ENCODE measurements around the gene HDHD5.

The HDHD5 gene

GRCh38 chr22:17114173-17114897 is 44.7 kb downstream of the HDHD5 start:
- no peak for TF ChIP-seq CTCF (IDR thresholded peaks at IDR 0.05; ENCODE audit: low read depth, low read length, missing control alignments)
- in situ Hi-C loops (cut with HindIII; ENCODE audit: low sequenced_read_pairs) = no loop called here
- DNase-seq (ENCODE audit: low read depth) = no peak
- H3K4me3 ChIP-seq (ENCODE audit: low read depth, low read length) = no peak overlapping the region

- in situ Hi-C loops (cut with HindIII; ENCODE audit: low sequenced_read_pairs) = no loop called here
- H3K4me3 ChIP-seq (ENCODE audit: low read depth, low read length) = no peak overlapping the region
- no peak for DNase-seq (ENCODE audit: low read depth)
- TF ChIP-seq CTCF (IDR thresholded peaks at IDR 0.05; ENCODE audit: low read depth, low read length, missing control alignments) = no peak
Measured at GRCh38 chr22:17113600-17113999, 45.5 kb downstream of the HDHD5 start.

GRCh38 chr22:17112491-17113042 is 46.5 kb downstream of the HDHD5 start:
- in situ Hi-C loops (cut with HindIII; ENCODE audit: low sequenced_read_pairs) = no loop called here
- H3K4me3 ChIP-seq (ENCODE audit: low read depth, low read length) = no peak overlapping the region
- no peak for DNase-seq (ENCODE audit: low read depth)
- TF ChIP-seq CTCF (IDR thresholded peaks at IDR 0.05; ENCODE audit: low read depth, low read length, missing control alignments) = no peak

- H3K4me3 ChIP-seq (ENCODE audit: low read depth, low read length) = no peak overlapping the region
- in situ Hi-C loops (cut with HindIII; ENCODE audit: low sequenced_read_pairs) = no loop called here
- DNase-seq (ENCODE audit: low read depth) = no peak
- no peak for TF ChIP-seq CTCF (IDR thresholded peaks at IDR 0.05; ENCODE audit: low read depth, low read length, missing control alignments)
Measured at GRCh38 chr22:17110791-17111550, 48.1 kb downstream of the HDHD5 start.

- H3K4me3 ChIP-seq (ENCODE audit: low read depth, low read length) = no peak overlapping the region
- no peak for DNase-seq (ENCODE audit: low read depth)
- in situ Hi-C loops (cut with HindIII; ENCODE audit: low sequenced_read_pairs) = no loop called here
- no peak for TF ChIP-seq CTCF (IDR thresholded peaks at IDR 0.05; ENCODE audit: low read depth, low read length, missing control alignments)
Measured at GRCh38 chr22:17109976-17110375, 49.1 kb downstream of the HDHD5 start.

GRCh38 chr22:17109113-17109865 is 49.8 kb downstream of the HDHD5 start:
- H3K4me3 ChIP-seq (ENCODE audit: low read depth, low read length) = no peak overlapping the region
- no peak for TF ChIP-seq CTCF (IDR thresholded peaks at IDR 0.05; ENCODE audit: low read depth, low read length, missing control alignments)
- DNase-seq (ENCODE audit: low read depth) = no peak
- in situ Hi-C loops (cut with HindIII; ENCODE audit: low sequenced_read_pairs) = no loop called here

Measured in astrocyte of the cerebellum (primary cell).